Naive B cell (primary cell): ENCODE measurements around the gene ZKSCAN2. TPM values are rescaled to one million over a fixed set of nuclear protein-coding genes. Genes with fewer than 3 reads are reported as not detected.

Experiments used
- ATAC-seq, 2 donors: fragments of 150-1000 bp; cut with Tn5 transposase; 2 replicates each; pipeline ENCODE4 v1.10.0; 2021; ENCODE audit warnings: low read depth in 2 of 2, mild to moderate bottlenecking in 2 of 2, moderate library complexity in 2 of 2
- DNase-seq: peaks from one replicate; pipeline ENCODE4 v3.0.0; 2022
- H3K27ac Mint-ChIP-seq, 6 donors: one replicate each; pipeline ENCODE4 v1.8.0; 2020 to 2022; ENCODE audit warnings: mild to moderate bottlenecking in 6 of 6, mixed read lengths in 6 of 6, moderate library complexity in 5 of 6, inconsistent platforms in 2 of 6
- H3K27me3 Mint-ChIP-seq, 3 donors: one replicate each; pipeline ENCODE4 v1.8.0; 2021 to 2022; ENCODE audit warnings: mixed read lengths in 3 of 3, mild to moderate bottlenecking in 1 of 3
- H3K36me3 Mint-ChIP-seq, 2 donors: one replicate each; pipeline ENCODE4 v1.8.0; 2020 to 2022; ENCODE audit warnings: mixed read lengths in 2 of 2, inconsistent platforms in 1 of 2, mild to moderate bottlenecking in 1 of 2
- H3K4me1 Mint-ChIP-seq, 3 donors: one replicate each; pipeline ENCODE4 v1.8.0; 2020 to 2022; ENCODE audit warnings: mixed read lengths in 3 of 3, inconsistent platforms in 1 of 3, mild to moderate bottlenecking in 1 of 3, moderate library complexity in 1 of 3
- H3K4me3 Mint-ChIP-seq, 8 donors: one replicate each; pipeline ENCODE4 v1.8.0; 2020 to 2022; ENCODE audit warnings: mild to moderate bottlenecking in 8 of 8, mixed read lengths in 8 of 8, moderate library complexity in 8 of 8, inconsistent platforms in 2 of 8
- H3K9me3 Mint-ChIP-seq, 7 donors: one replicate each; pipeline ENCODE4 v1.8.0; 2020 to 2022; ENCODE audit warnings: mixed read lengths in 7 of 7, mild to moderate bottlenecking in 5 of 7, inconsistent platforms in 2 of 7, moderate library complexity in 1 of 7
- polyA plus RNA-seq, 6 donors: library from polyadenylated mRNA; unstranded; fragments of 300-500 nt; fragmentation: Illumina TruSeq; gene quantifications; one replicate each; pipeline ENCODE4 v1.2.3, GENCODE V29; 2021; ENCODE audit warnings: low read depth in 6 of 6

The ZKSCAN2 gene
- polyA plus RNA-seq, 6 donors from 2014 or later, result 0.19 to 3.8 (median 2.2) TPM

GRCh38 chr16:25213709-25214397 lies 43.8 kb downstream of the ZKSCAN2 start:
- DNase-seq, result no peak
- H3K4me1 Mint-ChIP-seq, result no peaks in the 10 kb centered on the region
- peaks cover 0 to 23% (median 17%) of the 10 kb centered on the region in 3 donors for H3K27me3 Mint-ChIP-seq
- no peaks in the 10 kb centered on the region for H3K9me3 Mint-ChIP-seq
- no peak for ATAC-seq
- no peaks in the 10 kb centered on the region for H3K36me3 Mint-ChIP-seq
- H3K4me3 Mint-ChIP-seq, result no peak overlapping the region
- H3K27ac Mint-ChIP-seq, result peak overlapping the region in 1 of 6 donors; percentile 24

- Mint-ChIP-seq H3K27ac (no peak overlapping the region), H3K4me1 (no peaks in the 10 kb centered on the region), H3K36me3 (no peaks in the 10 kb centered on the region), H3K9me3 (no peaks in the 10 kb centered on the region), H3K27me3 (peaks cover 0 to 16% (median 8%) of the 10 kb centered on the region in 3 donors), H3K4me3 (no peak overlapping the region)
- ATAC-seq (no peak), DNase-seq (no peak)
Measured at GRCh38 chr16:25212636-25213035, 45.0 kb downstream of the ZKSCAN2 start.

- DNase-seq, result no peak
- Mint-ChIP-seq H3K4me3 (no peak overlapping the region), H3K27ac (no peak overlapping the region), H3K9me3 (no peaks in the 10 kb centered on the region), H3K4me1 (no peaks in the 10 kb centered on the region), H3K36me3 (no peaks in the 10 kb centered on the region), H3K27me3 (peaks cover 0 to 7% (median 0%) of the 10 kb centered on the region in 3 donors)
- ATAC-seq, result no peak
Measured at GRCh38 chr16:25210758-25211157, 46.9 kb downstream of the ZKSCAN2 start.

GRCh38 chr16:25199457-25199856 lies 58.2 kb downstream of the ZKSCAN2 start:
- H3K4me1 Mint-ChIP-seq, result no peaks in the 10 kb centered on the region
- DNase-seq (no peak), ATAC-seq (no peak)
- no peaks in the 10 kb centered on the region for H3K9me3 Mint-ChIP-seq
- H3K27me3 Mint-ChIP-seq, result peaks cover 0 to 7% (median 0%) of the 10 kb centered on the region in 3 donors
- peak overlapping the region in 1 of 6 donors; percentile 63 for H3K27ac Mint-ChIP-seq
- no peak overlapping the region for H3K4me3 Mint-ChIP-seq
- H3K36me3 Mint-ChIP-seq, result no peaks in the 10 kb centered on the region

GRCh38 chr16:25198021-25198420 lies 59.6 kb downstream of the ZKSCAN2 start:
- no peaks in the 10 kb centered on the region for H3K36me3 Mint-ChIP-seq
- H3K4me1 Mint-ChIP-seq, result no peaks in the 10 kb centered on the region
- H3K9me3 Mint-ChIP-seq, result no peaks in the 10 kb centered on the region
- H3K27me3 Mint-ChIP-seq, result peaks cover 0 to 7% (median 0%) of the 10 kb centered on the region in 3 donors
- DNase-seq (no peak), ATAC-seq (no peak)
- H3K27ac Mint-ChIP-seq, result no peak overlapping the region
- H3K4me3 Mint-ChIP-seq, result no peak overlapping the region

- H3K27me3 Mint-ChIP-seq, result peaks cover 0 to under 1% (median 0%) of the 10 kb centered on the region in 3 donors
- no peaks in the 10 kb centered on the region for H3K9me3 Mint-ChIP-seq
- H3K36me3 Mint-ChIP-seq, result no peaks in the 10 kb centered on the region
- DNase-seq (no peak), ATAC-seq (no peak)
- H3K4me3 Mint-ChIP-seq, result no peak overlapping the region
- H3K27ac Mint-ChIP-seq, result no peak overlapping the region
- no peaks in the 10 kb centered on the region for H3K4me1 Mint-ChIP-seq
Measured at GRCh38 chr16:25194273-25194878, 63.3 kb downstream of the ZKSCAN2 start.

GRCh38 chr16:25192096-25192495 lies 65.5 kb downstream of the ZKSCAN2 start:
- H3K9me3 Mint-ChIP-seq, result peaks cover 0 to 2% (median 0%) of the 10 kb centered on the region in 7 donors

GRCh38 chr16:25189305-25189704 lies 68.3 kb downstream of the ZKSCAN2 start:
- Mint-ChIP-seq H3K27ac (no peak overlapping the region), H3K27me3 (no peaks in the 10 kb centered on the region), H3K4me3 (no peak overlapping the region), H3K9me3 (peaks cover 0 to 2% (median 0%) of the 10 kb centered on the region in 7 donors), H3K4me1 (no peaks in the 10 kb centered on the region), H3K36me3 (no peaks in the 10 kb centered on the region)
- DNase-seq (no peak), ATAC-seq (no peak)

More at GRCh38 chr16:25192096-25192495, 65.5 kb downstream of the ZKSCAN2 start:
- no peaks in the 10 kb centered on the region for H3K36me3 Mint-ChIP-seq
- no peak overlapping the region for H3K27ac Mint-ChIP-seq
- ATAC-seq (no peak), DNase-seq (no peak)
- H3K27me3 Mint-ChIP-seq, result no peaks in the 10 kb centered on the region
- no peaks in the 10 kb centered on the region for H3K4me1 Mint-ChIP-seq
- H3K4me3 Mint-ChIP-seq, result no peak overlapping the region

GRCh38 chr16:25187491-25187795 lies 70.2 kb downstream of the ZKSCAN2 start:
- Mint-ChIP-seq H3K27ac (no peak overlapping the region), H3K27me3 (no peaks in the 10 kb centered on the region), H3K9me3 (peaks cover 0 to 2% (median 0%) of the 10 kb centered on the region in 7 donors), H3K36me3 (no peaks in the 10 kb centered on the region), H3K4me1 (no peaks in the 10 kb centered on the region), H3K4me3 (no peak overlapping the region)
- ATAC-seq, result no peak
- DNase-seq, result no peak

Other genes with a start within 250 kb of the ZKSCAN2 start
- gene ARHGAP17, start 242.5 kb downstream of the ZKSCAN2 start, polyA plus RNA-seq, result 100 to 1,000 TPM in 4 of 6 donors, 10 to 100 TPM in 2; 90.5 to 200 (median 115) TPM
- gene LCMT1, start 146.1 kb downstream of the ZKSCAN2 start, polyA plus RNA-seq, result 10 to 100 TPM; 20.2 to 42.5 (median 34.8) TPM
- gene AQP8, start 40.9 kb downstream of the ZKSCAN2 start, polyA plus RNA-seq, result not detected